Cardiac fibroblast (primary cell): ENCODE measurements around the gene TCAP.

Source experiments
- DNase-seq, 2 donors: peaks; one replicate each; pipeline versions ENCODE4 v3.0.0 to v3.0.0-alpha.2; 2010; ENCODE audit warnings: low read depth in 2 of 2
- H3K4me3 ChIP-seq, 2 donors: replicated peaks in 1 of 2; 1 replicate in 1 of 2; 2 replicates in 1 of 2; pipeline ENCODE4 v1.5.1; 2011; ENCODE audit warnings: low read depth in 2 of 2, low read length in 2 of 2, mild to moderate bottlenecking in 2 of 2, moderate library complexity in 1 of 2
- TF ChIP-seq, protein P1 (sequence below): IDR thresholded peaks from one replicate; pipeline ENCODE4 v1.5.1; 2011; ENCODE audit warnings: low read depth, mild to moderate bottlenecking, low read length, inconsistent platforms

The TCAP gene

DNA sequence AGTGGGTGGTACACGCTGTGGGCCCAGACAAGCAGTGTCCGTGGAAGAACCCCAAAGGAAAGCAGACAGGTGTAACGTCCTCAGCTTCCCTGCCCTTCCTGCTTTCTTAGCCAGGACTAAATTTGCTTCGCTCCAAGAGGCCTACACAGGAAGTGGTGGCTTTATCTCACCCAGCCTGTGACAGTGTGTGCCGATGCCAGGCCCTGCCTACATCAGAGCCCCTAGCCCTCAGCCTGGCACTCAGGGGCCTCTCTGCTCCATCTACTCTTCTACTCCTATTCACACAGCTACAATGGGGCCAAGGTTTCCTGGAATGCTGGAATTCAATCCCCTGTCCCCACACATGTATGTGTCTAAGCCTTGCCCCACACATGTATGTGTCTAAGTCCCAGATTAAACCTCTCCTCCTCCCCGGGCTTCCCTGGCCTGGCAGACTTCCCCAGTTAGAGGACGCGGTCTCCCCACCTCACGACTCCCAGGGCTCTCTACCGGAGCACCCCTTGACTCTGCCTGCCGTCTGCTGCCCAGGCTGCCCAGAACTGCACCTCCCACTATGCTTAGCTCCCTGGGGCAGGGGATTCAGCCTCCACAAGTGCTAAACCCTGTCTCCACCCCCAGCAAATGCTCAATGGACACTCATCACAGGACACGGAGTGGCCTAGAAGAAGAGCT is 14.5 kb downstream of the TCAP start:
- DNase-seq, result no peak
- H3K4me3 ChIP-seq, result no peak overlapping the region
- TF ChIP-seq, protein P1, sequence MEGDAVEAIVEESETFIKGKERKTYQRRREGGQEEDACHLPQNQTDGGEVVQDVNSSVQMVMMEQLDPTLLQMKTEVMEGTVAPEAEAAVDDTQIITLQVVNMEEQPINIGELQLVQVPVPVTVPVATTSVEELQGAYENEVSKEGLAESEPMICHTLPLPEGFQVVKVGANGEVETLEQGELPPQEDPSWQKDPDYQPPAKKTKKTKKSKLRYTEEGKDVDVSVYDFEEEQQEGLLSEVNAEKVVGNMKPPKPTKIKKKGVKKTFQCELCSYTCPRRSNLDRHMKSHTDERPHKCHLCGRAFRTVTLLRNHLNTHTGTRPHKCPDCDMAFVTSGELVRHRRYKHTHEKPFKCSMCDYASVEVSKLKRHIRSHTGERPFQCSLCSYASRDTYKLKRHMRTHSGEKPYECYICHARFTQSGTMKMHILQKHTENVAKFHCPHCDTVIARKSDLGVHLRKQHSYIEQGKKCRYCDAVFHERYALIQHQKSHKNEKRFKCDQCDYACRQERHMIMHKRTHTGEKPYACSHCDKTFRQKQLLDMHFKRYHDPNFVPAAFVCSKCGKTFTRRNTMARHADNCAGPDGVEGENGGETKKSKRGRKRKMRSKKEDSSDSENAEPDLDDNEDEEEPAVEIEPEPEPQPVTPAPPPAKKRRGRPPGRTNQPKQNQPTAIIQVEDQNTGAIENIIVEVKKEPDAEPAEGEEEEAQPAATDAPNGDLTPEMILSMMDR, result no peak

DNA sequence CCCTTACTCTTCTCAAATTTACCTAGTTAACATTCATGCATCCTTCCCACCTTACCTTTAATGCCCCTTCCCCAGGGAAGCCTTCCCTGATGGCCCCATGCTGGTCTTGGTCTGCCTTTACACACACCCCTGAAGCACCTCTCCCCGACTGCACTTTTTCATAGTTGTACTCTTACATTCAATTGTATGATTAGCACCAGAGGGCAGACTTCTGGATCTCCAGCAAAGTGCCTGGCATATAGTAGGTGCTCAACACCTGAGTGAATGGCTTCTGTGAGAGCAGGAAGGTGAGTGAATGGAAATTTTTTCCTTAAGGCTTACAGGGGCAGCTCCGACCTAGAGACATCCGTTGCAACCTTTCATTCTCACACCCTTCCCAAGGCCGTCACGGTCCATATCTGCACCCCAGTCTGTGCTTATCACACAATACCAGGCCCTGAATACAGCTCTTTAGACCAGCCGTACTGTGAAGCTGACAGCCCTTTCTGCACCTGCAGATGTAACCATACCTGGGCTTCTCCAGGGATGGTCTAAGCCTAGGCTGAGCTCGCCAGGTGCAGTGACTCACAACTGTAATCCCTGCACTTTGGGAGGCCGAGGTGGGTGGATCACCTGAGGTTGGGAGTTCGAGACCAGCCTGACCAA is 18.3 kb downstream of the TCAP start:
- no peak for DNase-seq
- TF ChIP-seq, protein P1, result no peak
- no peak overlapping the region for H3K4me3 ChIP-seq

DNA sequence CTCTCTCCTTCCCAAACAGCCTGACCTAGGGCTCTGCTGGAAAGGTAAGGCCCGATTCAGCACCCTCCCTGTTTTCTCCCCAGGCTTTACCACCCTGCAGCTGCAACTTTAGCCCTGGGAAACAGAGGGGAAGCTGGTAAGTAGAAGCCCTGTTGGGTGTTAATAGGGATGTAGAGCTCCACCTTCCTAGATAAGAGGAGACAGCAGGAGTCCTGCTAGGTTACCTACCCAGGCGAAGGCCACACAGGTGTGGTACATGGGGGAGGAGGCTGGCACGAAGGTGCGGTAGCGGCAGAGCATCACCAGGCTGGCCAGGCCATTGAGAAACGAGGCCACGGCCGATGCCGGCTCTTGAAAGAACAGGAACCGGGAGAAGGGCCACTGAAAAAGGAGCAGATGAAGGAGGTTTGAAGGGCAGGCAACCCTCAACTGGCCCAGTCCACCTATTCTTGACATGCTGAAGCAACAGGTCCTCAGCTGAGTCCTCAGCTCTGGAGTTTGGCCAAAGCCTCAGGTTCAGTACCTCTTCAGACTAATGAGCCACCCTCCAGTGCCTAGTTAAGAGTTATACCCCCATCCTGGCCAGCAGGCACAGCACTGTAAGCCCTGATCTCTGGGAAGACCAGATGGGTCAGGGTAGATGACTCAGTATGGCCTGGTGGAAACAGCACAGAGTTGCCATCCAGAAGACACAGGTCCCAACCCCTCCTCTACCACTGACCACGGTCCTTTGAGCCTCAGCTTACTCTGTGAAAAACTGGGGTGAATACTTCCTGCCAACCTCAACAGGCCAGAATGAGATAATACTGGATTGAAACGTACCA is 19.4 kb downstream of the TCAP start:
- H3K4me3 ChIP-seq, result no peak overlapping the region
- no peak for DNase-seq
- TF ChIP-seq, protein P1, result no peak

DNA sequence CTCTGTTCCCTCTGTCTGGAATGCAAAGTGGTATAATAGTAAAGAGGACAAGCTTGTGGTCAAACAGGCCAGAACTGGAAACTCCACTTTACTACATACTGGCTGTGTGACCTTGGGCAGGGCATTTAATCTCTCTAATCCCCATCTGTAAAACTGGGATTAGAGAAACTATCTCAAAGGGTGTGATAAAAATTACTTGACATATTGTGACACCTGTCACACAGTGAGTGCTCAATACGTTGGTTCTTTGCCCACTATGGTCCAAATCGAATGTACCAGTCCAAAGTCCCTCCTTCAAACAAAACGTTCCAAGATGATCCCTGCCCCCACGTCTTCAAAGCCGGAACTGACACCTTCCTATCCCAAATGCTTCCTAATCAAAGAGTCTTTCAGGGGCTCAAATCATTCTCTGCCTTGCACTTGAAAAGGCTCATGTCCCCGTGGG is 22.0 kb downstream of the TCAP start:
- DNase-seq, result no peak
- TF ChIP-seq, protein P1, result no peak
- peak overlapping the region; percentile 61 to 70 for H3K4me3 ChIP-seq

DNA sequence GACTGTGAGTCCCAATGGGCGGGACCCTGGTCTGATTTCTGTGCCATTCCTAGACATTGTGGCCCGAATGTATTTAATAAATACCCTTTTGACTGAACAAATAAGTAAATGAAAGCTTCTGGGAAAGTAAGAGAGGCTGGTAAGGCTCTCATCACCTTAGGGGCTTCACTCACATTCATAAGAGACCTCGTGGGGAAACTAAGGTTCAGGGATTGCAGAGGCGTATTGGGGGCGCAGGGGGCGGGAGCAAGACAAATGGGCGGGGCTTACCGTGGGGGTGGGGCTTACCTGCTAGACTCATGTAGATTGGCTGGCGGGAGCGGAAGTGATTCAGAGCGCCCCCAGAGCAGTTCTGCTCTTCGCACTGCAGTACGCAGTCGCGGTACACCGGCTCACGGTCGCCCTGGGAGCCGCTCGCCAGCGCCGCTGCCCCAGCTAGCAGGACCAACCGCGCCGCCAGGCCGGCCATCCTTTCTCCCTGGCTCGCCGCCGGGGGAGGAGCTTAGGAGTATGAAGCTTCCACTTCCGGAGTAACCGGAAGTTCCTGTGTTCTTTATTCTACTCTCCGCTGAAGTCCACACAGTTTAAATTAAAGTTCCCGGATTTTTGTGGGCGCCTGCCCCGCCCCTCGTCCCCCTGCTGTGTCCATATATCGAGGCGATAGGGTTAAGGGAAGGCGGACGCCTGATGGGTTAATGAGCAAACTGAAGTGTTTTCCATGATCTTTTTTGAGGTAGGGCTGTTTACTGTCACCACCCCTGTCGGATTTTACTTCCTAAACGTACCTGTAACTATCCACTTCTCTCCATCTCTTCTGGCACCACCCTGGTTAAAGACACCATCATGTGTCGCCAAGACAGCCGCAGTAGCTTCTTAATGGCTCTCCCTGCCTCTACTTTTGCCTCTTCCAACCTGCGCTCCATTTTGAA is 22.7 kb downstream of the TCAP start, which contains the start of gene PGAP3:
Gene PGAP3 (minus strand): TSS at position 512 of the 929 bp plus-strand sequence. CDS start 43 bp downstream, at position 469.
- TF ChIP-seq, protein P1, result no peak

DNA sequence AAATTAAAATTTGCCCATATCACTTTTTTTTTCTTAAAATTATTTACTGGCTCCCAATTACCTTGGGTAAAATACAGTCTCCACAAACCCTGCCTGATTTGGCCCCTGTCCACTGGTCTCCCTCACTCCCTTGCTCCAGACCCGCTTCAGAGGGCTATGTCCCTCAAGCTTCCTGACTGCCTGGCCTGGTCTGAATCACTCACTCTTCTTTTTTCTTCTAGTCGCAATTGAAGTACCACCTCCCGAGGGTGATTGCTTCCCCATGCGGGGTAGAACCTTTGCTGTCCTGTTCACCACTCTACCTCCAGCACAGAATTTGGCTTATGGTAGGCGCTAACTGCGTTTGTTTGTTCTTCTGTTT is 23.3 kb downstream of the TCAP start:
- H3K4me3 ChIP-seq, result peak overlapping the region; percentile 61 to 70
- TF ChIP-seq, protein P1, result no peak
- peak in 1 of 2 donors; percentile 20 for DNase-seq

More for the DNA sequence above, 22.7 kb downstream of the TCAP start, which contains the start of gene PGAP3:
- H3K4me3 ChIP-seq, result peak within 1 kb of the TSS; percentile 61 to 70
- peak; percentile 93 for DNase-seq
